H9 (cell line): Measurements from ENCODE around the gene SERPINB8. TPM values are rescaled to one million over a fixed set of nuclear protein-coding genes. Genes with fewer than 3 reads are reported as not detected.

ENCODE experiments used
- DNase-seq: peaks from one replicate; pipeline ENCODE4 v3.0.0-alpha.2; 2017
- H2AFZ ChIP-seq: one replicate; pipeline ENCODE4 v1.6.1; 2013; ENCODE audit warnings: mild to moderate bottlenecking, low read length, control low read depth, moderate library complexity
- H2AK5ac ChIP-seq: 2 replicates; pipeline ENCODE4 v1.6.1; 2013; ENCODE audit warnings: low read length, control low read depth, mixed read lengths; ENCODE audit not compliant: insufficient read length
- H2BK120ac ChIP-seq: one replicate; pipeline ENCODE4 v1.6.1; 2013; ENCODE audit warnings: low read depth, mild to moderate bottlenecking, low read length, control low read depth, inconsistent platforms; ENCODE audit not compliant: poor library complexity, severe bottlenecking
- H2BK12ac ChIP-seq: 2 replicates; pipeline ENCODE4 v1.6.1; 2013; ENCODE audit warnings: low read length, control low read depth, mixed read lengths, low read depth; ENCODE audit not compliant: insufficient read length
- H2BK15ac ChIP-seq: 2 replicates; pipeline ENCODE4 v1.6.1; 2013; ENCODE audit warnings: low read depth, low read length, control low read depth
- H2BK20ac ChIP-seq: one replicate; pipeline ENCODE4 v1.6.1; 2013; ENCODE audit warnings: low read depth, mild to moderate bottlenecking, low read length, control low read depth, inconsistent platforms; ENCODE audit not compliant: poor library complexity, severe bottlenecking
- H2BK5ac ChIP-seq: 2 replicates; pipeline ENCODE4 v1.6.1; 2013; ENCODE audit warnings: low read length, control low read depth, mixed read lengths; ENCODE audit not compliant: insufficient read length
- H3K14ac ChIP-seq: 2 replicates; pipeline ENCODE4 v1.6.1; 2013; ENCODE audit warnings: low read length, control low read depth; ENCODE audit not compliant: insufficient read depth
- H3K18ac ChIP-seq: 2 replicates; pipeline ENCODE4 v1.6.1; 2013; ENCODE audit warnings: low read depth, mild to moderate bottlenecking, mixed read lengths, low read length, control low read depth; ENCODE audit not compliant: insufficient read length
- H3K23ac ChIP-seq: 2 replicates; pipeline ENCODE4 v1.6.1; 2013; ENCODE audit warnings: low read length, control low read depth, mixed read lengths, low read depth; ENCODE audit not compliant: insufficient read length
- H3K23me2 ChIP-seq: 2 replicates; pipeline ENCODE4 v1.6.1; 2013; ENCODE audit warnings: low read depth, mild to moderate bottlenecking, mixed read lengths, low read length, control low read depth; ENCODE audit not compliant: insufficient read length, poor library complexity, severe bottlenecking
- H3K27ac ChIP-seq: 2 replicates; pipeline ENCODE4 v1.5.1; 2013; ENCODE audit warnings: low read length, control low read depth, mixed read lengths, low read depth; ENCODE audit not compliant: insufficient read length
- H3K27me3 ChIP-seq: 2 replicates; pipeline ENCODE4 v1.6.1; 2013; ENCODE audit warnings: low read length, control low read depth, inconsistent platforms; ENCODE audit not compliant: insufficient read depth
- H3K4ac ChIP-seq: 2 replicates; pipeline ENCODE4 v1.6.1; 2013; ENCODE audit warnings: low read depth, mild to moderate bottlenecking, control low read depth, inconsistent platforms, low read length, moderate library complexity
- H3K4me1 ChIP-seq: 2 replicates; pipeline ENCODE4 v1.6.1; 2013; ENCODE audit warnings: low read length, control low read depth, inconsistent platforms; ENCODE audit not compliant: insufficient read depth
- H3K4me2 ChIP-seq: 2 replicates; pipeline ENCODE4 v1.6.1; 2013; ENCODE audit warnings: low read length, control low read depth, mixed read lengths; ENCODE audit not compliant: insufficient read length, insufficient read depth
- H3K56ac ChIP-seq: 2 replicates; pipeline ENCODE4 v1.6.1; 2013; ENCODE audit warnings: low read depth, mild to moderate bottlenecking, mixed read lengths, low read length, control low read depth; ENCODE audit not compliant: insufficient read length
- H3K79me1 ChIP-seq: 2 replicates; pipeline ENCODE4 v1.6.1; 2013; ENCODE audit warnings: low read depth, mild to moderate bottlenecking, moderate library complexity, low read length, control low read depth, inconsistent platforms; ENCODE audit not compliant: insufficient read depth, poor library complexity, severe bottlenecking
- H3K79me2 ChIP-seq: 2 replicates; pipeline ENCODE4 v1.6.1; 2013; ENCODE audit warnings: low read length, control low read depth, inconsistent platforms; ENCODE audit not compliant: insufficient read depth
- H3K9ac ChIP-seq: 2 replicates; pipeline ENCODE4 v1.6.1; 2013; ENCODE audit warnings: low read length, control low read depth, mixed read lengths; ENCODE audit not compliant: insufficient read length; ENCODE audit errors: extremely low read depth
- H3K9me3 ChIP-seq: one replicate; pipeline ENCODE4 v1.6.1; 2013; ENCODE audit warnings: low read depth, low read length, inconsistent platforms; ENCODE audit not compliant: control insufficient read depth
- H3T11ph ChIP-seq: one replicate; pipeline ENCODE4 v1.6.1; 2013; ENCODE audit warnings: mild to moderate bottlenecking, low read length, control low read depth, inconsistent platforms
- H4K20me1 ChIP-seq: one replicate; pipeline ENCODE4 v1.6.1; 2013; ENCODE audit not compliant: control insufficient read depth, insufficient read length, insufficient read depth
- H4K5ac ChIP-seq: 2 replicates; pipeline ENCODE4 v1.6.1; 2013; ENCODE audit warnings: low read depth, mild to moderate bottlenecking, mixed read lengths, low read length, control low read depth; ENCODE audit not compliant: insufficient read length
- H4K8ac ChIP-seq: replicated peaks from 2 replicates; pipeline ENCODE4 v1.6.1; 2013; ENCODE audit warnings: low read length, control low read depth, mixed read lengths, low read depth; ENCODE audit not compliant: insufficient read length
- H4K91ac ChIP-seq: 2 replicates; pipeline ENCODE4 v1.6.1; 2013; ENCODE audit warnings: low read depth, mild to moderate bottlenecking, moderate library complexity, mixed read lengths, low read length, control low read depth; ENCODE audit not compliant: insufficient read length
- H3K27ac Mint-ChIP-seq, 3 experiments: 2 replicates in 2 of 3; 3 replicates in 1 of 3; pipeline ENCODE4 v1.8.0; 2020 to 2021; ENCODE audit warnings: mixed read lengths in 3 of 3, mild to moderate bottlenecking in 1 of 3, moderate library complexity in 1 of 3
- H3K27me3 Mint-ChIP-seq: 2 replicates; pipeline ENCODE4 v1.8.0; 2021; ENCODE audit warnings: low read depth, mild to moderate bottlenecking, moderate library complexity, mixed read lengths
- H3K36me3 Mint-ChIP-seq, 3 experiments: 2 replicates in 2 of 3; 3 replicates in 1 of 3; pipeline ENCODE4 v1.8.0; 2020 to 2021; ENCODE audit warnings: low read depth in 3 of 3, mixed read lengths in 3 of 3; ENCODE audit not compliant: insufficient read depth in 1 of 3
- H3K4me1 Mint-ChIP-seq, 2 experiments: 2 replicates each; pipeline ENCODE4 v1.8.0; 2020; ENCODE audit warnings: mixed read lengths in 2 of 2
- H3K4me3 Mint-ChIP-seq, 2 experiments: 2 replicates in 1 of 2; 3 replicates in 1 of 2; pipeline ENCODE4 v1.8.0; 2020 to 2021; ENCODE audit warnings: mild to moderate bottlenecking in 2 of 2, mixed read lengths in 2 of 2, moderate library complexity in 1 of 2
- H3K9me3 Mint-ChIP-seq, 2 experiments: 2 replicates in 1 of 2; 3 replicates in 1 of 2; pipeline ENCODE4 v1.8.0; 2020; ENCODE audit warnings: mild to moderate bottlenecking in 2 of 2, mixed read lengths in 2 of 2, moderate library complexity in 1 of 2
- WGBS: extraction: QIAGEN DNeasy Blood & Tissue Kit; methylation state at CpG from one replicate; pipeline ENCODE4 v1.1.7; 2013; ENCODE audit warnings: missing lambda C conversion rate, low lambda C conversion rate, mixed read lengths; ENCODE audit not compliant: insufficient read length; ENCODE audit errors: extremely low coverage; 5-methylcytosine and 5-hydroxymethylcytosine counted together
- total RNA-seq: library from RNA; stranded (reverse); gene quantifications from 2 replicates; pipeline ENCODE4 v1.2.1, GENCODE V29; 2021
- TF ChIP-seq, protein P1 (sequence below): fragments of 200-600 bp; sonication (generic); conservative IDR thresholded peaks from 3 replicates; pipeline ENCODE4 v1.8.0; 2021; ENCODE audit warnings: antibody characterized with exemption, mild to moderate bottlenecking

SERPINB8 gene
- total RNA-seq, 1 experiment from 2014 or later = 2.1 TPM

DNA sequence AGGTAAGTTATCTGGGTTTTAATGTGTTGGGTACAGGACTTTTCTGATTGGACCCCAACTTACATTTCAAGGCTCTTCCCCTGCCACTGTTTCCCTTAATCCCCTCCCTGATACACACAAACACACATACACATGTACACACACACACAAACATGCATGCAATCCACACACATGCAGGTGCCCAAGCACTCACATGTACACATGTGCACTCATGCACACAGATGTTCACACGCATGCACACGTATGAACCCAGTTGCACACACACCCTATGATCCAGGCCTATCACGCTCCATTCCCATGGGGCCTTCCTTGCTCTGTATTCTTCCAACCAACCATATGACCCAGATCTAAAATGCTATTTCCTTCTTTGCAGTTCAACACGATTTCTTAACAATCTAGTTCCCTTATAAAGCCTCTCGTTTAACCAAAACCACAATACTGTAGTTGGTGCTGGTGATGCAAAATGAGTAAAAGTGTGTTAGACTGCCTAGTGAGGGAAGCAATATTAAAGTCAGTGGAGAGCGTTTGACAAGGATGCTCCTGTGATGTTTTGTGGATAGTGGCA, 11.1 kb downstream of the SERPINB8 start:
- Histone ChIP-seq H3K4me2 (no peak overlapping the region), H3K56ac (no peak overlapping the region), H3K79me1 (no peaks in the 10 kb centered on the region), H4K5ac (no peak overlapping the region), H2BK120ac (no peak overlapping the region), H4K8ac (no peak overlapping the region), H3K23ac (no peak overlapping the region), H3T11ph (no peak overlapping the region), H3K79me2 (no peaks in the 10 kb centered on the region), H2BK20ac (no peak overlapping the region), H3K27me3 (peaks cover 18% of the 10 kb centered on the region), H3K27ac (no peak overlapping the region), H4K20me1 (no peaks in the 10 kb centered on the region), H2AFZ (no peak overlapping the region), H3K4ac (no peak overlapping the region), H2BK5ac (no peak overlapping the region), H3K23me2 (no peaks in the 10 kb centered on the region), H3K14ac (no peak overlapping the region), H2BK15ac (no peak overlapping the region), H3K18ac (no peak overlapping the region), H2BK12ac (no peak overlapping the region), H2AK5ac (no peak overlapping the region), H3K9me3 (no peaks in the 10 kb centered on the region), H4K91ac (no peak overlapping the region), H3K9ac (no peak overlapping the region), H3K4me1 (no peaks in the 10 kb centered on the region)
- TF ChIP-seq, protein P1, sequence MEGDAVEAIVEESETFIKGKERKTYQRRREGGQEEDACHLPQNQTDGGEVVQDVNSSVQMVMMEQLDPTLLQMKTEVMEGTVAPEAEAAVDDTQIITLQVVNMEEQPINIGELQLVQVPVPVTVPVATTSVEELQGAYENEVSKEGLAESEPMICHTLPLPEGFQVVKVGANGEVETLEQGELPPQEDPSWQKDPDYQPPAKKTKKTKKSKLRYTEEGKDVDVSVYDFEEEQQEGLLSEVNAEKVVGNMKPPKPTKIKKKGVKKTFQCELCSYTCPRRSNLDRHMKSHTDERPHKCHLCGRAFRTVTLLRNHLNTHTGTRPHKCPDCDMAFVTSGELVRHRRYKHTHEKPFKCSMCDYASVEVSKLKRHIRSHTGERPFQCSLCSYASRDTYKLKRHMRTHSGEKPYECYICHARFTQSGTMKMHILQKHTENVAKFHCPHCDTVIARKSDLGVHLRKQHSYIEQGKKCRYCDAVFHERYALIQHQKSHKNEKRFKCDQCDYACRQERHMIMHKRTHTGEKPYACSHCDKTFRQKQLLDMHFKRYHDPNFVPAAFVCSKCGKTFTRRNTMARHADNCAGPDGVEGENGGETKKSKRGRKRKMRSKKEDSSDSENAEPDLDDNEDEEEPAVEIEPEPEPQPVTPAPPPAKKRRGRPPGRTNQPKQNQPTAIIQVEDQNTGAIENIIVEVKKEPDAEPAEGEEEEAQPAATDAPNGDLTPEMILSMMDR = no peak
- H3K4me1 Mint-ChIP-seq = peaks cover 0 to 9% of the 10 kb centered on the region in 2 experiments; a peak in 3 of 4 replicates
- WGBS = no CpG with 5 or more reads among the region's 6 CpGs
- peaks cover 45% of the 10 kb centered on the region for H3K27me3 Mint-ChIP-seq
- H3K36me3 Mint-ChIP-seq = no peaks in the 10 kb centered on the region; a peak in 1 of 7 replicates
- no peaks in the 10 kb centered on the region for H3K9me3 Mint-ChIP-seq
- DNase-seq = no peak
- H3K27ac Mint-ChIP-seq = no peak overlapping the region
- no peak overlapping the region for H3K4me3 Mint-ChIP-seq
